ENCODE results near the gene SIRPA.

- TF ChIP-seq CTCF (conservative IDR thresholded peaks at IDR 0.05) (no peak), ZFX (IDR thresholded peaks at IDR 0.05) (no peak)
Observed at GRCh38 chr20:1920252-1920651, 25.0 kb downstream of the SIRPA start.

Measured in C4-2B (cell line).